Hippocampal formation (tissue), 2 donors: Measurements from ENCODE around the gene RUNDC3A.
A peak's percentile ranks its signal among the peaks of the same experiment; 100 is the strongest.

Experiments
- DNase-seq, 2 donors: peaks; one replicate each; lab custom pipeline; 2025; lab: John Stamatoyannopoulos, UW

The RUNDC3A gene

DNA sequence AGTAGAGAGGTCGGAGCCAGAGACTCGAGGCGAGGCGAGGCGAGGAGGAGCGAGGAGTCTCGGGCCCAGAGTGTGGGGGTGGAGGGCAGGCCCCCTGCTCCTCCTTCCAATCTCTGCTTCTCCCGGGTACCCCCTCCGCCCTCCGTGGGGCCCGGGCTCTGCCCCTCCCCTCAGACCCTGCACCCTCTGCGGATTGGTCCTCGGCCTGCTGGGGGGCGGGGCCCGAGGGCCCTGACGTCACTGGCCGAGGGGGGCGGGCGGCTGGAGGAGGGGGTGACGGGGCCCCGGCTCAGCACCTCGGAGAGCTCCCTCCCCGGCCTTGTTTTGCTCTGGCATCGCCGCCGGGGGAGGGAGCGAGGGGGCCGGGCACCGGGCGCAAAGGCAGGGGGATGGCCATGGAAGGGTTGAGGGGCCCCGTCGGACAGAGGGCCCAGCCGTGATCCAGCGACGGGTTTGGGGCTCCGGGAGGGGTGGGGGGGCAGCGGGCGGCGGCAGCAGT is at the start of gene RUNDC3A:
RUNDC3A (plus strand) TSS at position 282 of the 499 bp plus-strand sequence. CDS start 232 bp downstream, outside the sequence.
- DNase-seq: peak; percentile 91 to 94

DNA sequence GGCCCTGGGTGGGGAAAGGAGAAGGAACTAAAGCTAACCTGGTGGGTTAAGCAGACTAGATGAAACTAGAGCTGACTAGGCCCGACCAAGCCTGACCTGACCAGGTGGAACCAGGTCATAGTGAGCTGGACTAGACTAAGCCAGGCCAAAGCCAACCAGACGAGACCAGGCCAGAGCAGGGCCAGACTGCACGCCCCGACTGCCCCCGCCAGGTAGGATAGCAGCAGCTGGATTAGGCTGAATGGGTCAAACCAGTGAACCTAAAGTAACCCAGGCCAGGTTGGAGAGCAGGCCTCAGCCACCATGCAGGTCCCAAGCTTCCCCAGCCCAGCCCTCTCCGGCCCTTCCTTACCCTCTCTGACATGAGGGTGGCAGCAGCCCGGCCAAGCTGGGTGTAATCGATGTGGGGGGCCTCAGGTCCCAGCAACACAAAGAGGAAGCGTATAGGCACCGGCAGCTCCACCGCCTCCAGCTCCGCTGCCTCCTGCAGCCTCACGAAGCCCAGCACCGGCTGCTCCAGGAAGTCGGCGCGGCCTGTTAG is 49.5 kb upstream of the RUNDC3A start:
- DNase-seq: no peak

DNA sequence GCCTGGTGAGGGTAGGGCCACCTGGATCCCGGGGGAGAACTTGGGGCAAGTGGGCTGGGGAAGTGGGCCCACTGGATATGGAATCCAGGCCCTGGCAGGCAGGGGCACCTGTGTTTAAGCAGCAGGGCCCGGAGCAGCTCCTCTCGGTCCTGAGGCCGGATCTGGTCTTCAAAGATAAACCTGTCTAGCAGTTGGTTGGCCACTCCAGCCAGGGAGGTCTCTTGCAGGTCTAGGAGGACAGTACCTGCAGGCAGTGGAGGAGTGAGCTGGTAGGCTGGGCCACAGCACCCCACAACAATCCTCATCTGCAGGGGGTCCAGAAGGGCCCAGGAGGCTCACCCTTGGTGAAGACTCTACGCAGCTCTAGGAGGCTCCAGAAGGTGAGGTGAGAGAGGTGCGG is 48.1 kb upstream of the RUNDC3A start:
- DNase-seq: no peak

DNA sequence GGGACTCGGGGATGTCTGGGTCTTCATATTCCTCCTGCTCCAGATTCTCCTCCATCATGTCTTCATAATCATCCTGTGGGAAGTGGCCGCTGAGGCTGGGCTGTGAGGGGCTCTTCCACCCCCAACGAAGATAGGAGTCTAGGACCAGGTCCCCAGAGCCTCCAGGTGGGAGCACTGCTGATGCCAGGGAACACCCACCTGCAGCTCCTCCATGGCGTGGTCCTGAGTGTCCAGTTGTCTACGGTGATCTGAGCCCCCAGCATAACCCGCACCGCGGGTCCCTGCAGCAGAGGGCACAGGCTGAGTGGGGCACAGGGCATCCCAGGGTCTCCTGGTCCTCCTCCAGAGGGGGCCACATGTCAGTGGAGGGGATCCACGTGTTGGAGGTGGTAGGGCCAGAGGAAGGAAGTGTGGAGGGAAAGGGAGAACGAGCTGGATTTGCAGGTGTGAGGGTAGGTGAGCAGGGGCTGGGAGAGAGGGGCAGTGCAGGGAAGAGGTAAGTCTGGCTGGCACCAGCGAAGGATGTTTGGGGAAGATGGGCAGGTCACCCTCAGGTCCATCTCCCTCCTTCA is 45.7 kb upstream of the RUNDC3A start:
- no peak for DNase-seq

DNA sequence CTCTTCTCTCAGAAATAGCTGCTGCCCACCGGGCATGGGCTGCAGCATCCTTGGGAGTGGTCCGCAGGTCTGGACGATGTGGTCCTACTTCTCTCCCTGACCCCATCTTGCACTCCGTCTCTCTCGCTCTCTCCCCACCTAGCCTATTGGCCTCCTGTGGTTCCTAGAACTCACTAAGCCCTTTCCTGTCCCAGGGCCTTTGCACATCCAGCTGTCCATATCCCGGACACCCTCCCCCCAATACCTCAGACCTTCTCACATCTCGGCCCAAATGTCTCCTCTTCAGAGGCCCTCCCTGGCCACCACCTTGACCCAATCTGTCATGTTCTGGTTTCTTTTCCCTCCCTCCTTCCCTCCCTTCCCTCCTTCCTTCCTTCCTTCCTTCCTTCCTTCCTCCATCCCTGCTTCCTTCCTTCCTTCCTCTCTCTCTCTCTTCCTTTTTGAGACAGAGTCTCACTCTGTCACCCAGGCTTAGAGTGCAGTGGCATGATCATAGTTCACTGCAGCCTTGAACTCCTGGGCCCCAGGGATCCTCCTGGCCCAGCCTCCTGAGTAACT is 45.0 kb upstream of the RUNDC3A start:
- no peak for DNase-seq

DNA sequence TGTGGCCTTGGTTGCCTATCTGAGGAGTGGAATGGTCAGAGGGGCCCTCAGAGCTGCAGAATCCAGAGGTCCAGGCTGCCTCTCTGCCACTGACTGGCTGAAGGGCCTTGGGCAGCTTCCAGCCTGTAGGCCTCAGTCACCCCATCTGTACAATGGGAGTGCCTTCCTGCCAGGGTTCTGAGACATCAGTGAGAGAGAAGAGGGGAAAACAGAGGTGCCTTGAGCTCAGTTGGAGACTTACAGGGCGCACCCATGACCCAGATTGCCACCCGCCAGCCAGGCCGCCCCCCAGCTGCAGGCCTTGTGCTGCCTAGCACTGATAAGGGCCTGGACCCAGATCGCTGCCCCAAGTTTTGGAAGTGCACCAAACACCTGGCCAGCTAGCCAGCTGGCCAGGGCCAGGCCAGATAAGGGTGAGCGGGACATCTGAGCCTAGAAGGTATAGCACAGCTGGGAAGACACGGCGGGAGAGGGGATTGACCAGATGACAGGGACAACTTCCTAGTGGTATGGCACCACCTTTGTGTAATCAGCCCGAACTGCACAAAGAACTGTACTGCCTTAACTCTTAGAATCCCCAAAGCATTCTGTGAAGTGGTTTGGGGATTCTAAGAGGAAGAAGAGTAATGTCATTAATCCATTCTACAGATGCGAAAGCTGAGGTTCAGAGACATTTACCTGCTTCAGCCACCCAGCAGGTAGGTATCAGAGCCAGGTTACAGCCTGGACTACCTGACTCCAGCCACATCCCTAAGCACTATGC is 41.8 kb upstream of the RUNDC3A start:
- DNase-seq: no peak

DNA sequence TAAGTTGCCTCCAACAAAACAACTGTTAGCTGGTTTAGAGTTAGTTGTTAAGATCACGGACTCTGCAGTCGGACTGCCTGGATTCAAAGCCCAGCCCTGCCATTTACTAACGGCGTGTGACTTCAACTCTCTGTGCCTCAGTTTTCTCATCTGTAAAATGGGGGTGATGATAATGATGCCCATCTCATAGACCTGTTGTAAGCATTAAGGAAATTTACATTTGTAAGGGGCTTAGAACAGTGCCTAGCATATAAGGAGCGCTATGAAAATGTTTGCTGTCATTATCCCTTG is 41.3 kb upstream of the RUNDC3A start:
- no peak for DNase-seq

DNA sequence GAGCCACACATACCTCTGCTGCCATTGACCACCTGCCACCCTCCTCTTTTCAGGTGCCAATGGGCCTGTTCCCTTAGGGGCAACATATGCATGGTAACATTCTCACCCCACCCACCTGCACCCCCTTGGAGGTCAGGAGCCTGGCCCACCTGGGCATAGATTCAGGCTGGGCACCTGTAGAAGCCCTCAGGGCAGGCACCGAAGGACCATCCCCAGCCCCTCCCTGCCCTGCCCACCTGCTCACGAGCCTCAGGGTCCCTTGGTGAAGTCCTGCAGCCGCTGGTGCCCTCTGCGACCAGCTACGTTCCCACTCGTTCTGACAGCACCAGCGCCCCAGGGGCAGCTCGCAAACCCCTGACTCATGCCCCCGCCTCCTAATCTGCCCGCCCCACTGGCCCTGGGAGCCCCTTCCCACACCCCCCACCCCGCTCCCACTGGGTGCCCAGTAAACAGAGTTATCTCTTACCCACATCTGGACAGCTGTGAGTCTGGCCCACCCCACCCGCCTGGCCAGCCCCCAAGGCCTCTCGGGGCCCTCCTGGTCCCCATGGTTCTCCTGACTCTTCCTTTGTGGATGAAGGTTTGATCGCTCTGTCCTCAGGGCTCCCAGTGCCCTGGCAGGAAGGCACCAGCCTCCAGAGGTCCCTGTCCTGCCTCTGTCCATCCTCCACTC is 40.4 kb upstream of the RUNDC3A start, which contains the start of gene SLC4A1:
SLC4A1 (minus strand) TSS at position 318 of the 673 bp plus-strand sequence. CDS start 5,269 bp downstream, outside the sequence.
- no peak for DNase-seq

DNA sequence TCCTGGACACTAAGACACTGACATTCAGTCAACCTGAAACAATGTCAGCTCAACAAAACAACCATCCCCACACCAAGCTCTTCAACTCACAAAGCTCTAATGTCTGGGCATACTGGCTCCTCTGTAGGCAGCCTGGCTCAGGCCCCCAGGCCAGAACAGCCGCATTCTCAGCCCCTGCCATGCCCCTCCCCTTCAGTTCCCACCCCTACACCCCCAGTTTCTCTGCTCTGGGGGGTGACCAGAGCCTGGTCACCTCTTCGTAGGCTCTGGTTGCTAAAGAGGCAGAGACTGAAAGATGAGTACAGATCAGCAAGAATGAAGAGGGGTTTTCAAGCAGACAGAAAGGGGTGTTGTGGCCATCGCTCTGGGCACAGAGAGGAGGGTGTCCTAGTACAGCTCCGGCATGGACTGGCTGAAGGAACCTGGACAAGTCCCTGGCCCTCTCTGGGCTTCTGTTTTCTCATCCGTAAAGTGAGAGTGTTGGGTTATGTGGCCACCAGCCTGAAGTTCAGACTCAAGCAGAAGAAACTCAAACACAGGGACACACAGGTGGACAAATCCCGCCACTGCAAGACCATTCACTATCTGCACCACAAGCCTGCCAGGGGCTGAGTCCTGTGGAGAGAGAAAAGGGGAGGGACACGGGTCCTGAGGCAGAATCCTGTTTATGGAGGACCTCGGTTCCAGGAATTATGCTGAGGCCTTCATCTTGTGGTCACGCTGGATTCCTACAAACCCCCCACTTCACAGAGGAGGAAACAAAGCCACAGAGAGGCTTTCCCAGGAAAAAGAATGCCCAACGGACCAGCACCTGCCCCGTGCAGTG is 39.5 kb upstream of the RUNDC3A start:
- DNase-seq: no peak

DNA sequence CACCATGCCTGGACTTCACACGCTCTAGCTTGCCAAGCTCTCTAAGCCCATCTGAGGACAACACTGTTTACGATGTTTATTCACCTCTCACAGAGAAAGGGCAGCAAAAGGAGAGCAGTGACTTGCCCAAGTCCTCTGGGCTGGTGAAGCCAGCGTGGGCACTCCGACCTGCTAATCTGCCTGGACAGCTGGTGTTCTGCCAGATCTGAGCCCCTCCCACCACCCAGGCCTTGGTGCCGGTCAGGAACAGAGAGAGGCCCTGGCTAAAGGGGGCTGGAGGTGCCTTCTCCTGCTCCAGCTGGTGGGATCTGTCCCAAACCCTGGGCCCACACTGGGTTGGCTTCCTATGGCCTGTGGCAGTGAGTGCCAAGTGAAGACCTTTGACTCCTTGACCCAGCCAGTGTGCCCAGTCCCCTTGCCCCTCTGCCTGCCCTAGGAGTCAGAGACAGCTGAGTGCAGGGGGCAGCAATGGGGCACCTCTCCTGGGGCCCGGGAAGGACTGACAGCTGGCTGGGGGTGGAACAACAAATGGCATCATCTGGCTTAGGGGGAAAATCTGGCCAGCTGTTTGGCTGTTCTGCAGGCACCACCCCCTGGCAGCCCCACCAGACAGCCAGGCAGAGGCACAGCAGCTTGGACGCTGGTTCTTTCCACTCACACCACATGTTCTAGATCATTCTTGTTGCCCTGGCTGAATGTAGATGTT is 38.7 kb upstream of the RUNDC3A start:
- DNase-seq: no peak

DNA sequence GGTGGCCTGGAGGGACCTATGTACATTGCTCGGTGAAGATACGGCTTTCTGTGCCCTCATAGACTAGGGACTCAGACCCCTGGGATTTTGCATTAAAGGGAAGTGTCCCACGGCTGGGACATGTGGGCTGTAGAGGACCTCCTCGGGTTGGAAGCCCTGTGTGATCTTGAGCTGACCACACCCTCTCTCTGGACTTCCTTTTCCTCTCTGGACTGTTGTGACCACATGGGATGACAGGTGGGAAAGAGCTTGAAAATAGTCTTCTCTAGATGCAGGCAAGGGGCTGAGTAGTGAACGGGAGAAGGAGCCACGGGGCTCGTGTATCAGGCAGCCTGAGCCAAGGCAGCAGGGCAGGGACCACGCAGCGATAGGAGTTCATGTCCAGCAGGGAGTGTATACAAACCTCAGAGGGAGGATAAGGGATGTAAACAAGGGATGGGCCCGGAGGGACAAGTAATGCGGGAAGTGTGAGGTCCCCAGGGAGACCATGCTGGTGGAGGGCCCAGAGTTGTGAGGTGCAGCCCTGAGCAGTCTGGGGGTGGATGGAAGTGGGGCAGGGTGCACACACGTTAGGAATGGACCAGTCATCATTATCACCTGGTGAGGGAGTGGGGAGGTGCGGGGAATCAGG is 36.0 kb upstream of the RUNDC3A start:
- DNase-seq: no peak

DNA sequence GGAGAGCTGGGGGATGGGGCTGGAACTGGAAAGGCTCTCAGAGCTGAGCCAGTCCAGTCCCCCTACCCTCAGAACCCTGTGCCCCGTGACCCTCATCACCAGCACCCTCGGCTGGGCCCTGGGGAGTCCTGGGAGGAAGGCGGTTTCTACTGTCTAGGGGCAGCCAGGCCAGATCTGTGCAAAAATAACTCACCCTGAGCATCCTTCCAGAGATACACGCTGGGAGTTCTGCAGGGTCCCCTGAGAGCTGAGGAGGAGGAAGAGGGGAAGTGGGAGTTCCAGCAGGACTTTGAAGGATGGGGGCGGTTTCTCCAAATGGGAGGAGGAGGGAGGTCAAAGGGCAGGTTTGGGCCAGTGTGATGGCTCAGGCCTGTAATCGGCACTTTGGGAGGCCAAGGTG is 35.4 kb upstream of the RUNDC3A start:
- DNase-seq: no peak

DNA sequence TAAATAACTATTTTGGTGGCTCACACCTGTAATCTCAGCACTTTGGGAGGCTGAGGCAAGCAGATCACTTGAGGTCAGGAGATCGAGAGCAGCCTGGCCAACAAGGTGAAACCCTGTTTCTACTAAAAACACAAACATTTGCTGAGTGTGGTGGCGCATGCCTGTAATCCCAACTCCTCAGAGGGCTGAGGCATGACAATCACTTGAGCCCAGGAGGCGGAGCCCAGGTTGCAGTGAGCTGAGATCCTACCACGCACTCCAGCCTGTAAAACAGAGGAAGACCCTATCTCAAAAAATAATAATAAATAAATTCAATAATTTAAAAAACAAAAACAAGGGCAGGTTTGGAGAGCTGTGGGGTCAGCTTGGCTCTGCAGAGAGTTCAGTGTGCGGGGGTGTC is 34.8 kb upstream of the RUNDC3A start:
- no peak for DNase-seq

DNA sequence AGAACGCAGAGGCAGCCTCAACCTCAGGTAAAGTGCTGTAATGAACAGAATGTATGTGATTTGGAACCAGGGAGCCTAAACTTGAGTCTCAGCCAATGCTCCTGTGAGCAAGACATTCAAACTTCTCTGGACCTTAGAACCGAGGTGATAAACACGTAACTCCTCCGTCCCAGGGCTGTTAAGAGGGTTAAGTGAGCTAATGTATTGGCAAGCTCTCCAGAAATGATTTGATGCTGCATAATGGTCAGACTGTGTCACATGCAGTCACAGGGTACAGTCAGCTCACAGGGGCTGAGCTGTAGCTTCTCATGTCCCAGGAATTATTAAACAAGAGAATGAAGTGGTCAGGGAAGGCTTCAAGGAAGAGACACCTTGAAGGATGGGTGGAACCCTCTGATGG is 30.4 kb upstream of the RUNDC3A start:
- DNase-seq: no peak

DNA sequence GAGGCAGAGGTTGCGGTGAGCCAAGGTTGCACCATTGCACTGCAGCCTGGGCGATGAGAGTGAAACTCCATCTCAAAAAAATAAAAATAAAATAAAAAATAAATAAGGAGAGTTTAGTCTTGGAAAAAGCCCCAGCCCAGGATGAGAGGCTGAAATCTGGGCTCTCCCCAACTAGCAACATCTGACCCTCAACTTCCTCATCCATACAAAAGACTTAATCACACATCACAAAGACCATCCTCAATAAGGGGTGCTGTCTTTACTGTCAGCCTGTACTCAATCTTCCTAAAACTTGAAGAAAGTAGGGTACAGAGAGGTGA is 29.1 kb upstream of the RUNDC3A start:
- no peak for DNase-seq

DNA sequence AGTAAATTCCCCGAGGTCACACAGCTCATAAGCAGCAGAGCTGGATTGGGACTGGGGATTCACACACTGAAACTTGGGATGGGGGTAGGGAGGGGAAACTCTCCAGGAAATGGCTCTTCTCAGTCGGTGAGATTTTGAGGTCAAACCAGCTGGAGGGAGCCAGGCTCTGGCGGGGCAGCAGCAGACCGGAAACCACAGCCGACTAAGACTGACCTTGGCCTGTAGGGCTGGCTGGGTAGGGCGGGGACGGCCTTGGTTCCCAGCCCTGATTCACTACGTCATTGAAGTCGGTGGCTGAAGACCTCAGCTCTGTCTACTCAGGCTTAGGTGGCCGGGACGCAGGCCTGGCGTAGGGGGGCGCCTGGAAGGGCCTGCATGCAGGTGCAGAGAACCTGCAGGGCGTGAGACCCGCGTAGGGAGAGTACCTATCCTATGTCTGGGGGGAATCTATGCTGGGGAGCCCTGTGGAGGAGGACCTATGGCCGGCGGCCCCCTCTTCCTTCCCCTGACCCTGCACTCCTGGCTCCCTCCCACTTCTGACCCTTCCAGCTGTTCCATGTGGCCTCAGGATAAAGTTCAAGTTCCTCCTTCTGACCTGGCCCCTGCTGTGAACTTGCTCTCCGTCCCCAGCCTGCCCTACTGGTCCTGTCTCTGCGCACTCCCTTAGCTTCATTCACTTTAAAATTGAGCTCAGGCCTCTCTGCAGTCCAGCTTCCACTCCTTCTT is 28.6 kb upstream of the RUNDC3A start:
- peak; percentile 3 to 53 for DNase-seq

DNA sequence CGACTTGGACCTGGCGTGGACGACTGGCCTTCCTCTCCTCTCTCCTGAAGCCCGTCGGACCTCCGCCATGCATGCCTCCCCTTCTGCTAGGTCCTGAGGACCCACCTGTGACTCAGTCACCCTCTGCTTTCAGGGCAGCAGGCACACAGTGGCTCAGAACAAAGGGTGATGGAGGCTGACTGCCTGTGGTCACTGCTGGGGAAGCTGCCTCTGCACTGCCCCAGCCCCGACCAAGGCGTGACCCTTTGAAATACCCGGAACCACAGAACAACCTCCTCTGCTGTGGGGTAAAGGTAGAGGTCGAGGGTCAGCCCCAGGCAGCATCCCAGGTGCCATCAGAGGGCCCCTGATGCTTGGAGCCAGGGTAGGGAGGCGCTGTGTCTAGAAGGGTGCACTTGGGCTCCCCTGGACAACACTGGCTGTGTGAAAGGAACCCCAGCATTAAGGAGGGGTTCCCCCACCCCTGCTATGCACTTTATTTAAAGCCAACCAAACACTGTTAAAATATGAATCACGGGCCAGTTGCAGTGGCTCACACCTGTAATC is 27.9 kb upstream of the RUNDC3A start:
- no peak for DNase-seq

DNA sequence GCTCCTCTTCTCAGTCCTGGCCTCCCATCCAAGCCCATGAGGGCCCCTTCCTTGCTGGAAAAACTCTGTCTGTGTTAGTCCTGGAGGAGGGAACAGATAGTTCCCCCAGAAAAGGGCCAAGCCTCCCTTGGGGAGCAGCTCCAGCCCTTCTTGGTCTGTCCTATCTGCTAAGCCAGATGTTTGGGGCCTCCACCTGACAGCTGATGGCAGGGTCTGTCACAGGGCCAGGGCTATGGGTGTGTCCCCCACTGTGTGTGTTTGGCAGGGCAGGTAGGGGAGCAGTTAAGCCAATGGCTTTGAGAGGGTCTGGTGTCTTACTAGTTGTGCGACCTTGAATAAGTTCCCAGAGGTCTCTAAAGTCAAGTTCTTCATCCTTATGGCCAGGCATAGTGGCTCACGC is 26.8 kb upstream of the RUNDC3A start:
- DNase-seq: no peak

DNA sequence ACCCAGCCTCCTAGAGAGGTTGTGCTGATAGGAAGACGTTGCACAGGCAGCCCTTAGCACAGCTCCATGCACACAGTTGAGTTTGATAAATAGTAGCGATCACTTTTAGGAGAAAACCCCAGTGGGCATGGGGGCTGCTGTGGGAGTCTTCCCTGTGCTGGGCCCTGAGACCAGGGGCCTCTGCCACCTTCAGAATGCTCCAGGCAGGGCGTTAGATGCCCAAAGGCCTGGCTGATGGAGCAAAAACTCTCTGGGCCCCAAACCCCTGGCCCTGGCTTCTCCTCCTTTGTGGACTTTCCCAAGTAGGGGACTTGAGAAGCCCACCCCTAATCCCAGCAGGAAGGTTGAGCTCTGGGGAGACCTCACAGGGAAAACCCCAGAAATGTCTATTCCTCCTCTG is 26.1 kb upstream of the RUNDC3A start:
- DNase-seq: no peak
